Occipital lobe (tissue), 2 donors: ENCODE measurements around the gene GRM5. TPM values are rescaled to one million over a fixed set of nuclear protein-coding genes. Genes with fewer than 3 reads are reported as not detected.
"Not testable (repeated sequence)": the region's sequence is repeated elsewhere in the genome, so short reads cannot be mapped to it uniquely, and the experiment has no call there.

Source experiments
- DNase-seq: peaks from one replicate; lab custom pipeline; 2025; lab: John Stamatoyannopoulos, UW
- total RNA-seq: library from RNA; depleted of rRNA; stranded (reverse); fragments of >200 nt; gene quantifications from one replicate; pipeline ENCODE4 v1.2.3, GENCODE V29; 2014

GRM5 gene
- total RNA-seq, 1 donor from 2014 or later = 175 TPM

GRCh38 chr11:88838139-88838538, 227.6 kb downstream of the GRM5 start:
- DNase-seq = not testable (repeated sequence)

- not testable (repeated sequence) for DNase-seq
Measured at GRCh38 chr11:88835709-88836108, 230.1 kb downstream of the GRM5 start.

GRCh38 chr11:88831303-88831890, 234.4 kb downstream of the GRM5 start:
- DNase-seq = no peak

- DNase-seq = no peak
Measured at GRCh38 chr11:88827018-88827676, 238.6 kb downstream of the GRM5 start.

GRCh38 chr11:88819616-88820015, 246.2 kb downstream of the GRM5 start:
- no peak for DNase-seq

GRCh38 chr11:88818978-88819377, 246.8 kb downstream of the GRM5 start:
- DNase-seq = no peak

- DNase-seq = no peak
Measured at GRCh38 chr11:88815505-88815904, 250.3 kb downstream of the GRM5 start.

- DNase-seq = no peak
Measured at GRCh38 chr11:88814076-88814475, 251.7 kb downstream of the GRM5 start.

- DNase-seq = no peak
Measured at GRCh38 chr11:88813233-88813915, 252.4 kb downstream of the GRM5 start.

GRCh38 chr11:88810420-88811097, 255.2 kb downstream of the GRM5 start:
- no peak for DNase-seq

GRCh38 chr11:88809126-88809525, 256.7 kb downstream of the GRM5 start:
- no peak for DNase-seq

- no peak for DNase-seq
Measured at GRCh38 chr11:88807349-88807748, 258.4 kb downstream of the GRM5 start.

- DNase-seq = no peak
Measured at GRCh38 chr11:88806410-88806809, 259.4 kb downstream of the GRM5 start.

- no peak for DNase-seq
Measured at GRCh38 chr11:88801484-88802123, 264.2 kb downstream of the GRM5 start.

GRCh38 chr11:88799771-88800500, 265.8 kb downstream of the GRM5 start:
- DNase-seq = no peak

- no peak for DNase-seq
Measured at GRCh38 chr11:88790182-88790581, 275.6 kb downstream of the GRM5 start.

- no peak for DNase-seq
Measured at GRCh38 chr11:88779577-88779976, 286.2 kb downstream of the GRM5 start.

GRCh38 chr11:88770475-88771079, 295.2 kb downstream of the GRM5 start:
- DNase-seq = no peak

- no peak for DNase-seq
Measured at GRCh38 chr11:88744140-88744539, 321.6 kb downstream of the GRM5 start.

- no peak for DNase-seq
Measured at GRCh38 chr11:88739524-88739923, 326.3 kb downstream of the GRM5 start.

- DNase-seq = peak; percentile 21
Measured at GRCh38 chr11:88709567-88709966, 356.2 kb downstream of the GRM5 start.
